Loucy (cell line): Measurements from ENCODE around the gene STARD8.

Experiments
- CTCF ChIP-seq: fragments of 200-600 bp; sonication (generic); conservative IDR thresholded peaks from 2 replicates; pipeline ENCODE4 v1.5.1; 2014; ENCODE audit warnings: mild to moderate bottlenecking, antibody characterized with exemption, low read length
- EZH2phosphoT487 ChIP-seq: fragments of 200-600 bp; IDR thresholded peaks from 2 replicates; pipeline ENCODE4 v1.6.1; 2018; ENCODE audit warnings: antibody characterized with exemption, mild to moderate bottlenecking, moderate library complexity, borderline replicate concordance

- no peak for TF ChIP-seq CTCF
- TF ChIP-seq EZH2phosphoT487 = no peak
Observed at GRCh38 chrX:68708503-68709290, 61.2 kb downstream of the STARD8 start.
